ENCODE data around the gene KCNQ1. TPM values are rescaled to one million over a fixed set of nuclear protein-coding genes. Genes with fewer than 3 reads are reported as not detected.

The KCNQ1 gene
- total RNA-seq, 3 donors from 2014 or later: 15.5 to 44.7 (median 37.4) TPM

DNA sequence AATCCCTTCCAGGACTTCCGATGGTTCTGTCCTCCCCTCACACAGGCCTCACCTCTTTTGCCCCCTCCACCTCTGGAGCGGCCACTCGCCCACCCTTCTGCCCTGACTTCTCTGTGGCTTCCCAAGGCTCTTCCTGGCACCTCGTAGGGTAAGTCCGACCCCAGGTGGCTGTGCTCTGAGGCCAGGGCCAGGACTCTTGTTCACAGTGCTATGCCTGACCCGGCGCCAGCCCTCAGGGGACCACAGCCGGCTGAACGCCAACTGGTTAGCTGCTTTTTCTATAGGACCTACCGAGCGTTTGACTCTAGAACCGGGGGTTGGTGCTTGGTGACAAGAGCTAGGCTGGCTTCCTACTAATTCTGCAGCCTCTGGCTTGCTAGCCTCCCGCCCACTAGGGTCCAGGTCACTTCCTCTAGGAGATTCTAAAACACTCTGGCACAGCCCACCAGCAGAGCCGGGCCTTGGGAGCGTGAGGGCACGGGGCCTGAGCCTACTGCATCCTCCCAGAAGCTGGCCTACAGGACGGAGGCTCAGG is 283.4 kb downstream of the KCNQ1 start:
- Histone ChIP-seq H3K4me3 (no peak overlapping the region), H3K36me3 (ENCODE audit: low read depth) (no peaks in the 10 kb centered on the region), H3K4me1 (ENCODE audit: low read depth) (no peaks in the 10 kb centered on the region), H3K9me3 (no peaks in the 10 kb centered on the region)
- intact Hi-C loops (cut with DNase I, micrococcal nuclease): no loop called here
- ATAC-seq: no peak
- DNase-seq: no peak
- TF ChIP-seq, protein P1, sequence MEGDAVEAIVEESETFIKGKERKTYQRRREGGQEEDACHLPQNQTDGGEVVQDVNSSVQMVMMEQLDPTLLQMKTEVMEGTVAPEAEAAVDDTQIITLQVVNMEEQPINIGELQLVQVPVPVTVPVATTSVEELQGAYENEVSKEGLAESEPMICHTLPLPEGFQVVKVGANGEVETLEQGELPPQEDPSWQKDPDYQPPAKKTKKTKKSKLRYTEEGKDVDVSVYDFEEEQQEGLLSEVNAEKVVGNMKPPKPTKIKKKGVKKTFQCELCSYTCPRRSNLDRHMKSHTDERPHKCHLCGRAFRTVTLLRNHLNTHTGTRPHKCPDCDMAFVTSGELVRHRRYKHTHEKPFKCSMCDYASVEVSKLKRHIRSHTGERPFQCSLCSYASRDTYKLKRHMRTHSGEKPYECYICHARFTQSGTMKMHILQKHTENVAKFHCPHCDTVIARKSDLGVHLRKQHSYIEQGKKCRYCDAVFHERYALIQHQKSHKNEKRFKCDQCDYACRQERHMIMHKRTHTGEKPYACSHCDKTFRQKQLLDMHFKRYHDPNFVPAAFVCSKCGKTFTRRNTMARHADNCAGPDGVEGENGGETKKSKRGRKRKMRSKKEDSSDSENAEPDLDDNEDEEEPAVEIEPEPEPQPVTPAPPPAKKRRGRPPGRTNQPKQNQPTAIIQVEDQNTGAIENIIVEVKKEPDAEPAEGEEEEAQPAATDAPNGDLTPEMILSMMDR (IDR thresholded peaks at IDR 0.05): no peak

DNA sequence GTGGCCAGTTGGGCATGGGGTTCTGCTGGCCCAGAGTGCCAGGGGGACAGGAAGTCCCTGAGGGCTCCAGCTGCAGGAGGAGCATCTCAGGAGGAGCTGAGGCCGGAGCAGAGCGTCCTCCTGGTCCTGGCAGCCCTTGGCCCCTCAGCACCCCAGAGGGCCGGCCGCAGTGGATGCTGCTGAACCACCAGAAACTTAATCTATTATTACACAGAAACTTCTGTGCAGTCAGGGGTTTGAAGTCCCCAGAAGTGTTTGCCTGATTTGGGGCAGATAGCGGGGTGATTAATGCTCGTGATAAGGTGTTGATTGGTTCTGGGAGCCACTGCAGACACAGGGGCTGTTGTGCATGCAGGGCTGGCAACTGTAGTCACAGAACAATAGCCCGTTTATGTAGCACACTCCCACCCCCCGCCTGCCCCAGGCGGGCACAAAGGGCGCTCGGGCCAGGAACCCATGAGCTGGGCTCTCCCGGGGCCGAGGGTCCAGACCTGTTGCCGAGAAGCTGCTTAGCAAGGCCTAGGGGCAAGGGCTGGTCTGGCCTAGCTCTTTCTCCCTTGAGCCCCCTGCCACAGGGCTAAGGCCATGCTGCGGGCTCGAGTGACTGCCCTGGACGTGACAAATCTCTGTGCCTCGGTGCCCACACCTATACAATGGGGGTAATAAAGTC is 284.0 kb downstream of the KCNQ1 start:
- intact Hi-C loops (cut with DNase I, micrococcal nuclease): no loop called here
- H3K4me1 ChIP-seq (ENCODE audit: low read depth): no peaks in the 10 kb centered on the region
- no peak for DNase-seq

DNA sequence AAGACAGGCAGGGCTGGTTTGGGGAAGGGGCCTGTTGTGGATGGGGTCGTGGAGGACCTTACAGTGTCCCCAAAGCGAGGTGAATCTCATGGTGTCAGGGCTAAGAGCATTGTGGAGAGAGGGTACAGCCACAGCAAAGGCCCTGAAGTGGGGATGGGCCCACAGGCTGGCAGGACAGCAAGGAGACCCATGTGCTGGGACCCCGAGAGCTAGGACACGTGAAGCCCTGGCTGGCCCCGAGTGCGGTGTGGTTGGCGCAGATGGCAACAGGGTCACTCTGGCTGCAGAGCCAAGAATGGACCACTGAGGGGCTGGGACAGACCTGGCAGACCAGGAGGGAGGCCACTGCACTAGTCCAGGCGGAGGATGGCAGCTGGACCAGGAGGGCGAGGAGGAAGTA is 285.0 kb downstream of the KCNQ1 start:
- intact Hi-C loops (cut with DNase I, micrococcal nuclease): no loop called here

More for the DNA sequence above, 284.0 kb downstream of the KCNQ1 start:
- Histone ChIP-seq H3K36me3 (ENCODE audit: low read depth) (no peaks in the 10 kb centered on the region), H3K9me3 (no peaks in the 10 kb centered on the region), H3K4me3 (no peak overlapping the region)
- TF ChIP-seq, protein P1 (IDR thresholded peaks at IDR 0.05): no peak
- ATAC-seq: no peak

DNA sequence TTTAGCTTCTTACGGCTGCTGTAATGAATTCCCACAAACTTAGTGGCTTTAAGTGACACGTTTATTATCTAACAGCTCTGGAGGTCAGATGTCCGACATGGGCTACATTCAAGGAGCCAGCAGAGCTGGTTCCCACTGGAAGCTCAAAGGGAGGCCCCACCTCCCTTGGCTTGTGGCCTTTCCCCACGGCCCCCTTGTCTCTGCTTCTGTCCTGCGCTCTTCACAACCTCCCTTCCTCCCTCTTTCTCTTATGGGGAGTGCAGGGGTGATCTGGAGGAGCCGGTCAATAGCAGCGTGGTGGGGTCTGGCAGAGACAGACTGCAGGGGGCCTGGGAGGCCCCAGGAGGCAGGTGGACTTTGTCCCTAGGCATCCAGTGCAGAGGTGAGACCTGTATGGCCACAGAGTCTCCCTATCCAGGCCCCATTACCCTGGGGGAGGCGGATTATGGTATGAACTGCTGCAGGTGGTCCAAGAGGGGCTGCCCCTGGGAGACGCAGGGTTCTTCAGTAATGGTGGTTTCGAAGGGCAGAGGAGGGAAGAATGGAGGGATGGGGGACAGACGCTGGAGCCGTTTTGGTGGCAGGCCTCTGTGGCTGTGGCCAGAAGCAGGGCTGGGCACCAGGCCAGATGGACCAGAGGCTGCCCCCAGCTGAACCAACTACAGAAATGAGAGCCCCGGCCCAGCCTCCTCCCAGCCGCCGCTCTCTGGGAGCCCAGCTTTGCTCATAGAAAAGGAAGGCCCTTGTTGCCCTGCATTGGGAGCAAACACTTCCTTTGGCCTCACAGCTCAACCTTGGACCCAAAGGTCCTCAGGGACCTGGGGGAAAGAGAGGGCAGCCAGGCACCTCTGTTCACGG is 285.7 kb downstream of the KCNQ1 start:
- no peaks in the 10 kb centered on the region for H3K4me1 ChIP-seq (ENCODE audit: low read depth)
- no peak for DNase-seq

More for the DNA sequence above, 285.0 kb downstream of the KCNQ1 start:
- no peak for DNase-seq
- ATAC-seq: no peak
- TF ChIP-seq, protein P1 (IDR thresholded peaks at IDR 0.05): no peak
- Histone ChIP-seq H3K9me3 (no peaks in the 10 kb centered on the region), H3K4me1 (ENCODE audit: low read depth) (no peaks in the 10 kb centered on the region), H3K36me3 (ENCODE audit: low read depth) (no peaks in the 10 kb centered on the region), H3K4me3 (no peak overlapping the region)

More for the DNA sequence above, 285.7 kb downstream of the KCNQ1 start:
- H3K9me3 ChIP-seq: no peaks in the 10 kb centered on the region
- no peak for ATAC-seq
- H3K4me3 ChIP-seq: no peak overlapping the region
- TF ChIP-seq, protein P1 (IDR thresholded peaks at IDR 0.05): no peak
- intact Hi-C loops (cut with DNase I, micrococcal nuclease): no loop called here
- H3K36me3 ChIP-seq (ENCODE audit: low read depth): no peaks in the 10 kb centered on the region
